Muscle of leg (tissue), 9 donors: ENCODE data around the gene KIFC3. TPM values are rescaled to one million over a fixed set of nuclear protein-coding genes. Genes with fewer than 3 reads are reported as not detected.

Experiments
- polyA plus RNA-seq, 8 donors: library from polyadenylated mRNA; unstranded; fragments of 120-200 nt; gene quantifications; one replicate each; pipeline versions ENCODE4 v1.2.1 to v1.2.3, GENCODE V29; 2013; ENCODE audit warnings: inconsistent platforms in 1 of 8, low replicate concordance in 1 of 8; ENCODE audit not compliant: insufficient read length in 8 of 8, insufficient read depth in 1 of 8
- total RNA-seq: library from RNA; stranded (reverse); fragments of 120-200 nt; gene quantifications from one replicate; pipeline ENCODE4 v1.2.4, GENCODE V29; 2013

KIFC3 gene
- total and polyA plus RNA-seq, 9 donors, result 13.8 to 34.6 (median 21.7) TPM

Other genes with a start within 250 kb of the KIFC3 start
- 1.9 TPM for gene ADGRG1, start 173.9 kb downstream of the KIFC3 start, total RNA-seq
- 10 to 100 TPM in 1 of 8 donors, 1 to 10 TPM in 7; 4.9 to 13.0 (median 5.9) TPM for gene ADGRG1, start 173.9 kb downstream of the KIFC3 start, polyA plus RNA-seq
- 0.04 TPM for gene ADGRG3, start 134.2 kb downstream of the KIFC3 start, total RNA-seq
- gene ADGRG3, start 134.2 kb downstream of the KIFC3 start, polyA plus RNA-seq, result 1 to 10 TPM in 1 of 8 donors, under 1 TPM in 7; 0.16 to 1.1 (median 0.28) TPM
- 0.09 TPM for gene DRC7, start 107.7 kb downstream of the KIFC3 start, total RNA-seq
- gene DRC7, start 107.7 kb downstream of the KIFC3 start, polyA plus RNA-seq, result under 1 TPM in 5 of 8 donors, not detected in 3; 0.06 to 0.40 (median 0.20) TPM
- gene KATNB1, start 66.7 kb downstream of the KIFC3 start, total RNA-seq, result 33.3 TPM
- 10 to 100 TPM; 32.7 to 63.2 (median 44.1) TPM for gene KATNB1, start 66.7 kb downstream of the KIFC3 start, polyA plus RNA-seq
- 0.04 TPM for gene CNGB1, start 168.6 kb upstream of the KIFC3 start, total RNA-seq
- 1 to 10 TPM in 1 of 8 donors, under 1 TPM in 4, not detected in 3; 0.03 to 1.6 (median 0.11) TPM for gene CNGB1, start 168.6 kb upstream of the KIFC3 start, polyA plus RNA-seq
- 2.2 TPM for gene ZNF319, start 198.2 kb upstream of the KIFC3 start, total RNA-seq
- gene ZNF319, start 198.2 kb upstream of the KIFC3 start, polyA plus RNA-seq, result 1 to 10 TPM; 5.4 to 8.9 (median 7.6) TPM
- 5.0 TPM for gene USB1, start 198.9 kb upstream of the KIFC3 start, total RNA-seq
- gene USB1, start 198.9 kb upstream of the KIFC3 start, polyA plus RNA-seq, result 10 to 100 TPM; 12.8 to 18.8 (median 15.5) TPM
- gene MMP15, start 223.3 kb upstream of the KIFC3 start, total RNA-seq, result 15.0 TPM
- 10 to 100 TPM; 21.9 to 37.1 (median 31.5) TPM for gene MMP15, start 223.3 kb upstream of the KIFC3 start, polyA plus RNA-seq